ENCODE measurements around the gene IFNL1. TPM values are rescaled to one million over a fixed set of nuclear protein-coding genes. Genes with fewer than 3 reads are reported as not detected.
"Not testable (repeated sequence)": the region's sequence is repeated elsewhere in the genome, so short reads cannot be mapped to it uniquely, and the experiment has no call there.

Gene IFNL1
- total RNA-seq, 1 experiment from 2014 or later = not detected

GRCh38 chr19:39332293-39332692 is 36.1 kb downstream of the IFNL1 start (continued):
- no peak for TF ChIP-seq ZNF121 (CRISPR knock-in tag; IDR thresholded peaks at IDR 0.05)
- TF ChIP-seq SOX15 (CRISPR knock-in tag; IDR thresholded peaks at IDR 0.05) = no peak
- TF ChIP-seq FOXK1 (CRISPR knock-in tag; IDR thresholded peaks at IDR 0.05) = no peak
- no peak for TF ChIP-seq NR1H2 (CRISPR knock-in tag; IDR thresholded peaks at IDR 0.05)
- TF ChIP-seq ZNF425 (CRISPR knock-in tag; conservative IDR thresholded peaks at IDR 0.05) = no peak
- TF ChIP-seq HMGA2 (CRISPR knock-in tag; IDR thresholded peaks at IDR 0.05) = no peak
- TF ChIP-seq ERG (CRISPR knock-in tag; IDR thresholded peaks at IDR 0.05) = no peak
- no peak for TF ChIP-seq PREB (CRISPR knock-in tag; IDR thresholded peaks at IDR 0.05; ENCODE audit: borderline replicate concordance)
- TF ChIP-seq CBFB (CRISPR knock-in tag; IDR thresholded peaks at IDR 0.05; ENCODE audit: low read depth) = no peak
- TF ChIP-seq GTF2I (CRISPR knock-in tag; conservative IDR thresholded peaks at IDR 0.05) = no peak

- H3K36me3 Mint-ChIP-seq; ATAC-seq; H3K27ac Mint-ChIP-seq; H3K9me3 Mint-ChIP-seq; H3K4me1 Mint-ChIP-seq; H3K4me3 Mint-ChIP-seq; DNase-seq (ENCODE audit: low spot score); POLR2A ChIA-PET: not testable (repeated sequence)
- H3K27me3 Mint-ChIP-seq (ENCODE audit: low read depth) = peaks cover 22% of the 10 kb centered on the region
- CTCF ChIA-PET = interaction anchor here (2.2 kb wide), 1 partner anchor 120 kb away, joined by 8 read pairs; no protein-coding TSS in a partner anchor
Measured at GRCh38 chr19:39332738-39333137, 36.5 kb downstream of the IFNL1 start.

GRCh38 chr19:39333507-39333906 is 37.3 kb downstream of the IFNL1 start:
- H3K27me3 Mint-ChIP-seq (ENCODE audit: low read depth) = peaks cover 23% of the 10 kb centered on the region
- no peaks in the 10 kb centered on the region for H3K36me3 Mint-ChIP-seq
- ATAC-seq = no peak
- POLR2A ChIA-PET = no interaction called here
- H3K4me3 Mint-ChIP-seq = no peak overlapping the region
- no peak overlapping the region for H3K27ac Mint-ChIP-seq
- peaks cover 4% of the 10 kb centered on the region; the same call in 1 of the 2 replicates for H3K4me1 Mint-ChIP-seq
- CTCF ChIA-PET = interaction anchor here (2.2 kb wide), 1 partner anchor 121 kb away, joined by 8 read pairs; no protein-coding TSS in a partner anchor
- no peaks in the 10 kb centered on the region for H3K9me3 Mint-ChIP-seq
- no peak for DNase-seq (ENCODE audit: low spot score)
- TF ChIP-seq ZNF532 (CRISPR knock-in tag; IDR thresholded peaks at IDR 0.05; ENCODE audit: borderline replicate concordance) (no peak), SMAD3 (CRISPR knock-in tag; IDR thresholded peaks at IDR 0.05; ENCODE audit: borderline replicate concordance) (no peak), PRDM15 (CRISPR knock-in tag; IDR thresholded peaks at IDR 0.05) (no peak), NR3C1 (CRISPR knock-in tag; conservative IDR thresholded peaks at IDR 0.05; ENCODE audit: low read depth) (no peak), HMGXB4 (CRISPR knock-in tag; IDR thresholded peaks at IDR 0.05) (no peak), ZBTB43 (CRISPR knock-in tag; IDR thresholded peaks at IDR 0.05) (no peak), ETV6 (CRISPR knock-in tag; IDR thresholded peaks at IDR 0.05) (no peak), NFE2L1 (CRISPR knock-in tag; IDR thresholded peaks at IDR 0.05) (no peak)

Data from WTC11 (cell line).